ENCODE results near the gene NUP133.
"Not testable (repeated sequence)": the region's sequence is repeated elsewhere in the genome, so short reads cannot be mapped to it uniquely, and the experiment has no call there.

Gene NUP133

GRCh38 chr1:229427572-229427971, 80.6 kb downstream of the NUP133 start:
- no peak for DNase-seq (ENCODE audit: low read depth)
- no peak for TF ChIP-seq CTCF (IDR thresholded peaks at IDR 0.05; ENCODE audit: control insufficient read depth, insufficient read depth, low read depth, low read length, missing control alignments)
- no peak overlapping the region for H3K4me3 ChIP-seq (ENCODE audit: control insufficient read depth, low read depth, low read length)

- no peak for DNase-seq (ENCODE audit: low read depth)
- H3K4me3 ChIP-seq (ENCODE audit: control insufficient read depth, low read depth, low read length) = no peak overlapping the region
- TF ChIP-seq CTCF (IDR thresholded peaks at IDR 0.05; ENCODE audit: control insufficient read depth, insufficient read depth, low read depth, low read length, missing control alignments) = no peak
These were observed 82.5 kb downstream of the NUP133 start for GRCh38 chr1:229425564-229426159.

- no peak for TF ChIP-seq CTCF (IDR thresholded peaks at IDR 0.05; ENCODE audit: control insufficient read depth, insufficient read depth, low read depth, low read length, missing control alignments)
- H3K4me3 ChIP-seq (ENCODE audit: control insufficient read depth, low read depth, low read length) = no peak overlapping the region
- DNase-seq (ENCODE audit: low read depth) = no peak
These were observed 87.4 kb downstream of the NUP133 start for GRCh38 chr1:229420765-229421164.

GRCh38 chr1:229420224-229420623, 87.9 kb downstream of the NUP133 start:
- no peak overlapping the region for H3K4me3 ChIP-seq (ENCODE audit: control insufficient read depth, low read depth, low read length)
- no peak for TF ChIP-seq CTCF (IDR thresholded peaks at IDR 0.05; ENCODE audit: control insufficient read depth, insufficient read depth, low read depth, low read length, missing control alignments)

GRCh38 chr1:229418586-229418985, 89.6 kb downstream of the NUP133 start:
- not testable (repeated sequence) for DNase-seq (ENCODE audit: low read depth); H3K4me3 ChIP-seq (ENCODE audit: control insufficient read depth, low read depth, low read length)

More at GRCh38 chr1:229420224-229420623, 87.9 kb downstream of the NUP133 start:
- DNase-seq (ENCODE audit: low read depth) = no peak

- not testable (repeated sequence) for H3K4me3 ChIP-seq (ENCODE audit: control insufficient read depth, low read depth, low read length); DNase-seq (ENCODE audit: low read depth)
These were observed 95.3 kb downstream of the NUP133 start for GRCh38 chr1:229412810-229413209.

GRCh38 chr1:229412056-229412455, 96.1 kb downstream of the NUP133 start:
- no peak for TF ChIP-seq CTCF (IDR thresholded peaks at IDR 0.05; ENCODE audit: control insufficient read depth, insufficient read depth, low read depth, low read length, missing control alignments)
- H3K4me3 ChIP-seq (ENCODE audit: control insufficient read depth, low read depth, low read length) = no peak overlapping the region
- no peak for DNase-seq (ENCODE audit: low read depth)

- DNase-seq (ENCODE audit: low read depth) = no peak
- no peak for TF ChIP-seq CTCF (IDR thresholded peaks at IDR 0.05; ENCODE audit: control insufficient read depth, insufficient read depth, low read depth, low read length, missing control alignments)
- no peak overlapping the region for H3K4me3 ChIP-seq (ENCODE audit: control insufficient read depth, low read depth, low read length)
These were observed 96.6 kb downstream of the NUP133 start for GRCh38 chr1:229411434-229412055.

Measured in AG09309 (cell line).